ENCODE results near the gene ROR1.

- no peak for TF ChIP-seq CTCF (IDR thresholded peaks at IDR 0.05)
- TF ChIP-seq POLR2A (IDR thresholded peaks at IDR 0.05): no peak
These were observed 270.2 kb downstream of the ROR1 start for GRCh38 chr1:64043976-64044375.

Measured in right lobe of liver (tissue), 4 donors.